ENCODE measurements around the gene NUP42. TPM values are rescaled to one million over a fixed set of nuclear protein-coding genes. Genes with fewer than 3 reads are reported as not detected.

The NUP42 gene
- polyA plus RNA-seq (2013, experiment 1 of 2): 25.4 TPM
- 25.2 TPM for polyA plus RNA-seq (2013, experiment 2 of 2)

- Histone ChIP-seq H3K27me3 (ENCODE audit: control insufficient read depth in 3 of 3, insufficient read depth in 3 of 3, low read depth in 1 of 3, low read length in 3 of 3) (no peaks in the 10 kb centered on the region), H2AFZ (ENCODE audit: low read length) (peak within 1 kb of the TSS; percentile 87), H3K4ac (ENCODE audit: low read length) (no peak within 1 kb of the TSS), H3K9ac (ENCODE audit: low read depth, low read length, poor library complexity) (peak within 1 kb of the TSS; percentile 90), H3K4me2 (ENCODE audit: insufficient read depth, low read length, poor library complexity, severe bottlenecking) (peak within 1 kb of the TSS; percentile 68), H2AK5ac (ENCODE audit: low read depth, low read length) (no peak within 1 kb of the TSS), H2BK12ac (ENCODE audit: low read length) (no peak within 1 kb of the TSS), H3K23ac (ENCODE audit: low read depth, low read length, poor library complexity) (peak within 1 kb of the TSS; percentile 57), H2BK120ac (ENCODE audit: low read depth, low read length) (no peak within 1 kb of the TSS), H3K4me3 (ENCODE audit: low read length in 2 of 2) (peak within 1 kb of the TSS; percentile 78 to 98), H3K79me1 (ENCODE audit: low read depth, low read length) (no peaks in the 10 kb centered on the region), H4K8ac (ENCODE audit: low read depth, low read length) (no peak within 1 kb of the TSS), H3K9me3 (replicated peaks in 1 of 2; ENCODE audit: control insufficient read depth in 2 of 2, insufficient read depth in 1 of 2, low read depth in 1 of 2, low read length in 2 of 2) (no peaks in the 10 kb centered on the region), H3K27ac (replicated peaks; ENCODE audit: low read length) (peak within 1 kb of the TSS; percentile 91), H3K14ac (ENCODE audit: low read length) (peak within 1 kb of the TSS; percentile 3), H2BK5ac (ENCODE audit: low read length) (no peak within 1 kb of the TSS), H3K36me3 (replicated peaks in 1 of 2; ENCODE audit: control insufficient read depth in 2 of 2, insufficient read depth in 2 of 2, low read length in 2 of 2) (peaks cover 0 to 35% of the 10 kb centered on the region in 2 donors), H2BK15ac (ENCODE audit: low read length) (no peak within 1 kb of the TSS), H3K18ac (ENCODE audit: low read length) (peak within 1 kb of the TSS; percentile 76), H3K4me1 (ENCODE audit: control insufficient read depth in 2 of 2, insufficient read depth in 1 of 2, low read depth in 1 of 2, low read length in 2 of 2) (peaks cover 2 to 4% of the 10 kb centered on the region in 2 donors), H4K91ac (ENCODE audit: low read depth, low read length, poor library complexity) (no peak within 1 kb of the TSS)
- DNase-seq (ENCODE audit: low spot score): peak; percentile 98
- WGBS, 2 donors (ENCODE audit: extremely low coverage in 2 of 2, insufficient read length in 2 of 2, insufficient replicate concordance in 1 of 2): no CpG with 5 or more reads among the region's 63 CpGs
Observed at GRCh38 chr7:23181684-23182553, at the start of gene NUP42. NUP42 (plus strand) TSS chr7:23182048; CDS start chr7:23182086, 38 bp downstream.

GRCh38 chr7:23133797-23134196, 48.1 kb upstream of the NUP42 start:
- Histone ChIP-seq H2BK12ac (ENCODE audit: low read length) (no peak overlapping the region), H2AK5ac (ENCODE audit: low read depth, low read length) (no peak overlapping the region), H3K23ac (ENCODE audit: low read depth, low read length, poor library complexity) (no peak overlapping the region), H3K27ac (replicated peaks; ENCODE audit: low read length) (no peak overlapping the region), H2BK5ac (ENCODE audit: low read length) (no peak overlapping the region), H2AFZ (ENCODE audit: low read length) (no peak overlapping the region), H3K4ac (ENCODE audit: low read length) (no peak overlapping the region), H3K4me1 (ENCODE audit: control insufficient read depth in 2 of 2, insufficient read depth in 1 of 2, low read depth in 1 of 2, low read length in 2 of 2) (no peaks in the 10 kb centered on the region), H2BK15ac (ENCODE audit: low read length) (no peak overlapping the region), H3K4me2 (ENCODE audit: insufficient read depth, low read length, poor library complexity, severe bottlenecking) (no peak overlapping the region), H3K18ac (ENCODE audit: low read length) (no peak overlapping the region), H3K4me3 (ENCODE audit: low read length in 2 of 2) (no peak overlapping the region), H4K91ac (ENCODE audit: low read depth, low read length, poor library complexity) (no peak overlapping the region), H3K9me3 (replicated peaks in 1 of 2; ENCODE audit: control insufficient read depth in 2 of 2, insufficient read depth in 1 of 2, low read depth in 1 of 2, low read length in 2 of 2) (peaks cover 0 to 17% of the 10 kb centered on the region in 2 donors), H3K79me1 (ENCODE audit: low read depth, low read length) (no peaks in the 10 kb centered on the region), H4K8ac (ENCODE audit: low read depth, low read length) (no peak overlapping the region), H3K9ac (ENCODE audit: low read depth, low read length, poor library complexity) (no peak overlapping the region), H3K36me3 (replicated peaks in 1 of 2; ENCODE audit: control insufficient read depth in 2 of 2, insufficient read depth in 2 of 2, low read length in 2 of 2) (peaks cover 8 to 37% of the 10 kb centered on the region in 2 donors), H3K27me3 (ENCODE audit: control insufficient read depth in 3 of 3, insufficient read depth in 3 of 3, low read depth in 1 of 3, low read length in 3 of 3) (no peaks in the 10 kb centered on the region), H3K14ac (ENCODE audit: low read length) (no peak overlapping the region), H2BK120ac (ENCODE audit: low read depth, low read length) (no peak overlapping the region)
- DNase-seq (ENCODE audit: low spot score): no peak

GRCh38 chr7:23135755-23136154, 46.1 kb upstream of the NUP42 start:
- H3K4ac ChIP-seq (ENCODE audit: low read length): no peak overlapping the region
- no peak overlapping the region for H2BK5ac ChIP-seq (ENCODE audit: low read length)
- DNase-seq (ENCODE audit: low spot score): no peak
- H2BK15ac ChIP-seq (ENCODE audit: low read length): no peak overlapping the region
- H2AFZ ChIP-seq (ENCODE audit: low read length): no peak overlapping the region
- no peak overlapping the region for H3K27ac ChIP-seq (replicated peaks; ENCODE audit: low read length)
- no peak overlapping the region for H2BK12ac ChIP-seq (ENCODE audit: low read length)
- H3K36me3 ChIP-seq (replicated peaks in 1 of 2; ENCODE audit: control insufficient read depth in 2 of 2, insufficient read depth in 2 of 2, low read length in 2 of 2): peaks cover 2 to 21% of the 10 kb centered on the region in 2 donors
- peaks cover 0 to 17% of the 10 kb centered on the region in 2 donors for H3K9me3 ChIP-seq (replicated peaks in 1 of 2; ENCODE audit: control insufficient read depth in 2 of 2, insufficient read depth in 1 of 2, low read depth in 1 of 2, low read length in 2 of 2)
- no peak overlapping the region for H2AK5ac ChIP-seq (ENCODE audit: low read depth, low read length)
- no peak overlapping the region for H4K91ac ChIP-seq (ENCODE audit: low read depth, low read length, poor library complexity)
- no peaks in the 10 kb centered on the region for H3K27me3 ChIP-seq (ENCODE audit: control insufficient read depth in 3 of 3, insufficient read depth in 3 of 3, low read depth in 1 of 3, low read length in 3 of 3)
- no CpG with 5 or more reads among the region's 1 CpG for WGBS, 2 donors (ENCODE audit: extremely low coverage in 2 of 2, insufficient read length in 2 of 2, insufficient replicate concordance in 1 of 2)
- H3K18ac ChIP-seq (ENCODE audit: low read length): no peak overlapping the region
- H3K4me1 ChIP-seq (ENCODE audit: control insufficient read depth in 2 of 2, insufficient read depth in 1 of 2, low read depth in 1 of 2, low read length in 2 of 2): no peaks in the 10 kb centered on the region
- H3K14ac ChIP-seq (ENCODE audit: low read length): no peak overlapping the region
- no peak overlapping the region for H3K23ac ChIP-seq (ENCODE audit: low read depth, low read length, poor library complexity)
- H2BK120ac ChIP-seq (ENCODE audit: low read depth, low read length): no peak overlapping the region
- H3K4me3 ChIP-seq (ENCODE audit: low read length in 2 of 2): no peak overlapping the region
- H4K8ac ChIP-seq (ENCODE audit: low read depth, low read length): no peak overlapping the region
- H3K9ac ChIP-seq (ENCODE audit: low read depth, low read length, poor library complexity): no peak overlapping the region
- H3K4me2 ChIP-seq (ENCODE audit: insufficient read depth, low read length, poor library complexity, severe bottlenecking): no peak overlapping the region
- H3K79me1 ChIP-seq (ENCODE audit: low read depth, low read length): no peaks in the 10 kb centered on the region

GRCh38 chr7:23136216-23136615, 45.6 kb upstream of the NUP42 start:
- Histone ChIP-seq H2AK5ac (ENCODE audit: low read depth, low read length) (no peak overlapping the region), H3K79me1 (ENCODE audit: low read depth, low read length) (no peaks in the 10 kb centered on the region), H2BK12ac (ENCODE audit: low read length) (no peak overlapping the region), H3K4me2 (ENCODE audit: insufficient read depth, low read length, poor library complexity, severe bottlenecking) (no peak overlapping the region), H2BK120ac (ENCODE audit: low read depth, low read length) (no peak overlapping the region), H3K18ac (ENCODE audit: low read length) (no peak overlapping the region), H3K27ac (replicated peaks; ENCODE audit: low read length) (no peak overlapping the region), H2BK15ac (ENCODE audit: low read length) (no peak overlapping the region), H4K8ac (ENCODE audit: low read depth, low read length) (no peak overlapping the region), H3K9me3 (replicated peaks in 1 of 2; ENCODE audit: control insufficient read depth in 2 of 2, insufficient read depth in 1 of 2, low read depth in 1 of 2, low read length in 2 of 2) (peaks cover 0 to 17% of the 10 kb centered on the region in 2 donors), H2AFZ (ENCODE audit: low read length) (no peak overlapping the region), H2BK5ac (ENCODE audit: low read length) (no peak overlapping the region), H3K27me3 (ENCODE audit: control insufficient read depth in 3 of 3, insufficient read depth in 3 of 3, low read depth in 1 of 3, low read length in 3 of 3) (no peaks in the 10 kb centered on the region), H3K36me3 (replicated peaks in 1 of 2; ENCODE audit: control insufficient read depth in 2 of 2, insufficient read depth in 2 of 2, low read length in 2 of 2) (peaks cover 3 to 21% of the 10 kb centered on the region in 2 donors), H3K14ac (ENCODE audit: low read length) (no peak overlapping the region), H3K4me1 (ENCODE audit: control insufficient read depth in 2 of 2, insufficient read depth in 1 of 2, low read depth in 1 of 2, low read length in 2 of 2) (no peaks in the 10 kb centered on the region), H3K4me3 (ENCODE audit: low read length in 2 of 2) (no peak overlapping the region), H3K23ac (ENCODE audit: low read depth, low read length, poor library complexity) (no peak overlapping the region), H3K9ac (ENCODE audit: low read depth, low read length, poor library complexity) (no peak overlapping the region), H4K91ac (ENCODE audit: low read depth, low read length, poor library complexity) (no peak overlapping the region), H3K4ac (ENCODE audit: low read length) (no peak overlapping the region)
- no CpG with 5 or more reads among the region's 1 CpG for WGBS, 2 donors (ENCODE audit: extremely low coverage in 2 of 2, insufficient read length in 2 of 2, insufficient replicate concordance in 1 of 2)
- DNase-seq (ENCODE audit: low spot score): no peak

Measured in neuronal stem cell (in vitro differentiated cells).